Measurements from ENCODE around the gene IDH2.

- TF ChIP-seq, protein P1, sequence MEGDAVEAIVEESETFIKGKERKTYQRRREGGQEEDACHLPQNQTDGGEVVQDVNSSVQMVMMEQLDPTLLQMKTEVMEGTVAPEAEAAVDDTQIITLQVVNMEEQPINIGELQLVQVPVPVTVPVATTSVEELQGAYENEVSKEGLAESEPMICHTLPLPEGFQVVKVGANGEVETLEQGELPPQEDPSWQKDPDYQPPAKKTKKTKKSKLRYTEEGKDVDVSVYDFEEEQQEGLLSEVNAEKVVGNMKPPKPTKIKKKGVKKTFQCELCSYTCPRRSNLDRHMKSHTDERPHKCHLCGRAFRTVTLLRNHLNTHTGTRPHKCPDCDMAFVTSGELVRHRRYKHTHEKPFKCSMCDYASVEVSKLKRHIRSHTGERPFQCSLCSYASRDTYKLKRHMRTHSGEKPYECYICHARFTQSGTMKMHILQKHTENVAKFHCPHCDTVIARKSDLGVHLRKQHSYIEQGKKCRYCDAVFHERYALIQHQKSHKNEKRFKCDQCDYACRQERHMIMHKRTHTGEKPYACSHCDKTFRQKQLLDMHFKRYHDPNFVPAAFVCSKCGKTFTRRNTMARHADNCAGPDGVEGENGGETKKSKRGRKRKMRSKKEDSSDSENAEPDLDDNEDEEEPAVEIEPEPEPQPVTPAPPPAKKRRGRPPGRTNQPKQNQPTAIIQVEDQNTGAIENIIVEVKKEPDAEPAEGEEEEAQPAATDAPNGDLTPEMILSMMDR (IDR thresholded peaks at IDR 0.05), result no peak
- no peak for TF ChIP-seq EP300 (IDR thresholded peaks at IDR 0.05)
These were observed 56.0 kb downstream of the IDH2 start for GRCh38 chr15:90046289-90046688.

All from tibial nerve (tissue), 4 donors.